Measurements from ENCODE around the gene MIDN.

Gene MIDN

GRCh38 chr19:1271528-1272422 lies 23.4 kb downstream of the MIDN start:
- DNase-seq: no peak

- no peak for DNase-seq
Measured at GRCh38 chr19:1272423-1273262, 24.3 kb downstream of the MIDN start.

GRCh38 chr19:1273263-1274041 lies 25.1 kb downstream of the MIDN start:
- DNase-seq: no peak

GRCh38 chr19:1274081-1274851 lies 25.9 kb downstream of the MIDN start:
- no peak for DNase-seq

- no peak for DNase-seq
Measured at GRCh38 chr19:1274852-1275259, 26.5 kb downstream of the MIDN start.

- peak; percentile 82 for DNase-seq
Measured at GRCh38 chr19:1275260-1275975, 27.0 kb downstream of the MIDN start, which contains the start of gene FAM174C. TSS of gene FAM174C (plus strand) at chr19:1275530. CDS start at chr19:1275550, 20 bp downstream.

GRCh38 chr19:1275976-1276627 lies 27.7 kb downstream of the MIDN start:
- DNase-seq: no peak

GRCh38 chr19:1276628-1277022 lies 28.2 kb downstream of the MIDN start:
- DNase-seq: no peak

- DNase-seq: no peak
Measured at GRCh38 chr19:1277061-1277460, 28.7 kb downstream of the MIDN start.

GRCh38 chr19:1278074-1278473 lies 29.7 kb downstream of the MIDN start:
- DNase-seq: no peak

- no peak for DNase-seq
Measured at GRCh38 chr19:1278713-1279660, 30.6 kb downstream of the MIDN start.

- DNase-seq: no peak
Measured at GRCh38 chr19:1279782-1280341, 31.5 kb downstream of the MIDN start.

GRCh38 chr19:1280636-1281568 lies 32.5 kb downstream of the MIDN start:
- DNase-seq: no peak

GRCh38 chr19:1281569-1282287 lies 33.3 kb downstream of the MIDN start:
- DNase-seq: no peak

- DNase-seq: no peak
Measured at GRCh38 chr19:1282588-1283206, 34.3 kb downstream of the MIDN start.

GRCh38 chr19:1283207-1283916 lies 35.0 kb downstream of the MIDN start:
- DNase-seq: no peak
